SW 1271 (cell line): ENCODE results near the gene STPG2.
"Not testable (repeated sequence)": the region's sequence is repeated elsewhere in the genome, so short reads cannot be mapped to it uniquely, and the experiment has no call there.

Experiments
- DNase-seq, 2 experiments: peaks; one replicate each; lab custom pipeline; 2025; lab: John Stamatoyannopoulos, UW

STPG2 gene

DNA sequence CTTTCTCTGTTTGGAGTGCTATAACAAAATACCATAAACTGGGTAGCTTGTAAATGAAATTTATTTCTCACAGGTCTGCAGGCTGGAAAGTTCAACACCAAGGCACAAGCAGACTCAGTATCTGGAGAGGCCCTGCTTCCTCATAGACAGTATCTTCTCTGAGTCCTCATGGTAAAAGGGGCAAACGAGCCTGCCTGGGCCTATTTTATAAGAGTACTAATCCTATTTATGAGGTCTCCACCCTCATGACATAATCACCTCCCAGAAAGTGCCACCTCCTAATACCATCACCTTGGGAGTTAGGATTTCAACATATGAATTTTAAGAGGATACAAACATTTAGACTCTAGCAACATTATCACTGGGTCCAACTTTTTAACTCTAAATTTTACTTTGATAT lies 200.3 kb downstream of the STPG2 start:
- no peak for DNase-seq

DNA sequence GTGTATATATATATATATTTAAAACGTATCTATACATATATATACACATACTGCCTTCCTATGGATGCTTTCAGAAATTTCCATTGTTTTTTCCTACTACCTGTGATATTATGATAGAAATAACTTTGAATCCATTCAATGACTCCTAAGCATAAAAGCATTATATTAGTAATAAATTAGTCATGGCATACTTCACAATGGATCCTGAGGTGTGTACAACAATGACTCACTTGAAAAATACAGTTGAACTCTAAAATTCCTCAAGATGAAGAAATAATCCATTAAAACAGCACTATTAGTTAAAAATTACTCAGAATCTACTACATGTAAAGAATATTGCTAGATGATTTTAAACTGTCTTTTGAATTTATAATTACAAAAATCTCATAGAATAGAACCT lies 201.1 kb downstream of the STPG2 start:
- no peak for DNase-seq

DNA sequence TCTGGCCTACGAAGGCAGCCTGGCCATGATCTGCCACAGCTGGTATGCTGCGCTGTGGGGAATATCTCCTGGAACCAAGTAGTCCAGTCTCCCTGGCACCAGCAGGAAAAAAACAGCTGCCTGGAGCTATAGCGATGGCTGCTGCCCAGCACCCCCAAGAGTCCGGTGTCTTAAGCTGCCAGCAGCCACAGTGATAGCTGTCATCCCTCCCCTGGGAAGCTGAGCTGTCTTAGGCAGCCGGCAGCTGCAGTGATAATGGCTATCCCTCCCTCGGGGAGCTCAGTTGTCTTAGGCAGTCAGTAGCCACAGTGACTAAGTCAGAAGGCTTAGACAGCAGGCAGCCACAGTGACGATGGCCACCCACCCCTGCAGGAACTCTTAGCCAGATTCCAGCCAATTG lies 205.1 kb downstream of the STPG2 start:
- no peak for DNase-seq

DNA sequence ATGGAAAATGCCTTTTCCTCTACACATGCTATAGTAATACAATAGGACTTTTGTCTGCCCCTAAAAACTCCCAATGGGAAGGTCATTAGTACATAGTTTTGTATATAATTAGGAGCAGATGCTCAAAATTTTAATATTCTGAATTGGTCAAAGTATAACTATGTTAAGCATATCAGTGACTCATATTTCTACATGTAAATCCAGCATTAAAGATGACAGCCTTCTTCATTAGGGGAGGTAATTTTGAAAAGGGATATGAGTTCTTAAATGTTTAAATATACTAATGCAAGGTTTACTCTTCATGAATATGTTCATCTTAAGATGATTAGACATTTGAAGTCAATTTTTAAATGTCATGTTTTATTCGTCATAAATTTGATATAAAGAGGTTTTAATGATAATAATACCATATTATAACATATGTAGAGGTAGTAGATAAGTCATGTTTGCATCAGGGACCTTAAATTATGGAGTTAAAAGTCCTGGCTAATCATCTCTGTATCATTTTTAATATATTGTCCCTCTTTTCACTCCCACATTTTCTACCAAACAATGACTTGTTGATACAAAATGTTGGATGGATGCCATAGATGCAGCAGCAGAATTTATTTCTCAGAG lies 218.8 kb downstream of the STPG2 start:
- DNase-seq: no peak

DNA sequence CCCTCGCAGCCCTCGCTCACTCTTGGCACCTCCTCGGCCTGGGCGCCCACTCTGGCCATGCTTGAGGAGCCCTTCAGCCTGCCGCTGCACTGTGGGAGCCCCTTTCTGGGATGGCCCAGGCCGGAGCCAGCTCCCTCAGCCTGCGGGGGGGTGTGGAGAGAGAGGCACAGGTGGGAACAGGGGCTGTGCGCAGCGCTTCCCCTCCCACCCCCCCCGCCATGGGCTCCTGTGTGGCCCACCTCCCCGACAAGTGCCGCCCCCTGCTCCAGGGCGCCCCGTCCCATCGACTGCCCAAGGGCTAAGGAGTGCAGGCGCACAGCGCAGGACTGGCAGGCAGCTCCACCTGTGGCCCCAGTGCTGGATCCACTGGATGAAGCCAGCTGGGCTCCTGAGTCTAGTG lies 220.2 kb downstream of the STPG2 start:
- no peak for DNase-seq

DNA sequence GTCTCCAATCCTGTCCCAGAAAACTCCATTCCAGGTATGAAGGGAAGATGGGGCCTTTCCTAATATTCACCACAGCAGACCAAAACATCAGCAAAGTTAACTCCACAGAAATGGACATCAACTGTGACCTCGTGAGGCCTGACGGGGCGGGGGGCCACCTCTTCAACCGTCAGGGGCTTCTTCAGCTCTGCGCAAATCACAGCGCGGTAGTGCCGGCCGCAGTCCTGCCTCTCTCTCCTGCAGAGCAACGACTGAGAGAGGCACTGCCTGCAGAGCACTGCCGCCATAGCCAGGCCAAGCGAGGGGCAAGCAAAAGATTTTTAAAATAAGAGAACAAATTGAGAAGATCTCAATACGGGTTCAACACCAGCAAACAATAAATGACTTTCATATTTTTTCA lies 226.2 kb downstream of the STPG2 start:
- DNase-seq: no peak

DNA sequence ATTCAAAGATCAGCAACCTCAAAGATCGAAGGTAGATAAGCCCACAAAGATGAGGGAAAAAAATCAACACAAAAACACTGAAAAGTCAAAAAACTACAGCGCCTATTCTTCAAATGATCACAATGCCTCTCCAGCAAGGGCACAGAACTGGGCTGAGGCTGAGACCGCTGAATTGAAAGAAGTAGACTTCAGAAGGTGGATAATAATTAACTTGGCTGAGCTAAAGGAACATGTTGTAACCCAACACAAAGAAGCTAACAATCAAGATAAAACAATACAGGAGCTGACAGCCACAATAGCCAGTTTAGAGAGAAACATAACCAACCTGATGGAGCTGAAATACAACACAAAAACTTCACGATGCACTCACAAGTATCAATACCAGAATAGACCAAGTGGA lies 231.1 kb downstream of the STPG2 start:
- no peak for DNase-seq

DNA sequence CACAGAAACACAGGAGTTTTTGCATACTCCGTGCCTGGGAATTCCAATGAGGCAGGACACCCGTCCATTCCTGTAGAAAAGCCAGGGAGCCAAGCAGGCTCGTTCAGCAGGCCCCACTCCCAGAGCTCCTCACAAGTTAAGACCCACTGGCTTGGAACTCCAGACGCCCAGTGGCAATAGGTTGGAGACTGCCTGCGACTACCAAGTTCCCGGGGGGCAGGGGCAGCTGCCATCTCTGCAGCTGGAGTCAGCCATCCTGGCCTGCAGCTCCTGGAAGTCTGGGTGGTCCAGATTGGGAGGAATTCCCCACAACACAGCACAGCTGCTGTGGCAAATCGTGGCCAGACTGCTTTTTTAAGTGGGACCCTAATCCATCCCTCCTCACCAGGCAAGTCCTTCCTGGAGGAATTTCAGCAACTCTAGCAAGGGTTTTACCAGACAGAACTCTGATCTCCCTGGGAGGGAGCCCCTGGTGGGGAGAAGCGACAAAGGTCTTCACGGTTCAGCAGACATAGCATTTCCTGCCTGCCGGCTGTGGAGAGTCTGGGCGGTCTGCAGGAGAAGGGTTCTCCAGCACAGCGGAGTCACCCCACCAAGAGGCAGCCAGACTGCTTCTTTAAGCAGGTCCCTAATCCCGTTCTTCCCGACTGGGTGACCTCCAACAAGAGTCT lies 231.9 kb downstream of the STPG2 start:
- no peak for DNase-seq

DNA sequence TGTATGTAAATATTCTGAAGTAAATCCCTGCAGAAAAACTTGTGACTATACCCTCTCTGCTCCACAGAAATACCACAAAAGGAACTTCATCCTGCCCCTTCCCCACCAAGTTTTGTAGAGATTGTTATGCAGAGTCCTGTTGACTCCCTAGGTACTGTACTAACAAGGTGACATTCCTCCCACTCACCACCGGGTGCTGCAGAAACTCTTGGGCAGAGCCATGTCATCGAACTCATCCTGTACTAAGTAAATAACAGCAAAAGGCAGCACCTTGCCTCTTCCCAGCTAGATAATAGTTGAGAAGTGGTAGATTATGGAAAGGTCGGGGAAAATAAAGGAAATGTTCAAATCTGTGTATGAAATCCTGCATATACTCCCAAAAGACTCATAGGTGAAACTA lies 233.3 kb downstream of the STPG2 start:
- no peak for DNase-seq

DNA sequence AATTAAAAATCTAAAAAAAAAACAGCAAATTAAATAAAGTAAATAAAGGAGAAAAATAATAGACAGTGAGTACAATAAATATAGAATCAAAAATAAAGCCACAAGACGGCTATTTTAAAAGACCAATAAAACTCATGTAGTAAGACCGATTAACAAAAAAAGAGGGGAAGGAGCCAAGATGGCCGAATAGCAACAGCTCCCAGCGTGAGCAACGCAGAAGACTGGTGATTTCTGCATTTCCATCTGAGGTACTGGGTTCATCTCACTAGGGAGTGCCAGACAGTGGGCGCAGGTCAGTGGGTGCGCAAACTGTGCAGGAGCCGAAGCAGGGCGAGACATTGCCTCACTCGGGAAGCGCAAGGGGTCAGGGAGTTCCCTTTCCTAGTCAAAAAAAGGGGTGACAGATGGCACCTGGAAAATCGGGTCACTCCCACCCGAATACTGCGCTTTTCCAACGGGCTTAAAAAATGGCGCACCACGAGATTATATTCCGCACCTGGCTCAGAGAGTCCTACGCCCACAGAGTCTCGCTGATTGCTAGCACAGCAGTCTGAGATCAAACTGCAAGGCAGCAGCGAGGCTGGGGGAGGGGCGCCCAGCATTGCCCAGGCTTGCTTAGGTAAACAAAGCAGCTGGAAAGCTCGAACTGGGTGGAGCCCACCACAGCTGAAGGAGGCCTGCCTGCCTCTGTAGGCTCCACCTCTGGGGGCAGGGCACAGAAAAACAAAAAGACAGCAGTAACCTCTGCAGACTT lies 239.7 kb downstream of the STPG2 start:
- not testable (repeated sequence) for DNase-seq

DNA sequence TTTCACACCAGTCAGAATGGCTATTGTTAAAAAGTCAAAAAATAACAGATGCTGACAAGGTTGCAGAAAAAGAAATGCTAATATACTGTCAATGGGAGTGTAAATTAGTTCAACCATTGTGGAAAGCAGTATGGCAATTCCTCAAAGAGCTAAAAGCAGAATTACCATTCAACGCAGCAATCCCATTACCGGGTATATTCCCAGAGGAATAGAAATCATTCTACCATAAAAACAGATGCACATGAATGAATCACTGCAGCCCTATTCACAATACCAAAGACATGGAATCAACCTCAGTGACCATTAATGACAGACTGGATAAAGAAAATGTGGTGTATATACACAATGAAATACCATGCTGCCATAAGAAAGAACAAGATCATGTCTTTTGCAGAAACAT lies 243.0 kb downstream of the STPG2 start:
- DNase-seq: no peak

DNA sequence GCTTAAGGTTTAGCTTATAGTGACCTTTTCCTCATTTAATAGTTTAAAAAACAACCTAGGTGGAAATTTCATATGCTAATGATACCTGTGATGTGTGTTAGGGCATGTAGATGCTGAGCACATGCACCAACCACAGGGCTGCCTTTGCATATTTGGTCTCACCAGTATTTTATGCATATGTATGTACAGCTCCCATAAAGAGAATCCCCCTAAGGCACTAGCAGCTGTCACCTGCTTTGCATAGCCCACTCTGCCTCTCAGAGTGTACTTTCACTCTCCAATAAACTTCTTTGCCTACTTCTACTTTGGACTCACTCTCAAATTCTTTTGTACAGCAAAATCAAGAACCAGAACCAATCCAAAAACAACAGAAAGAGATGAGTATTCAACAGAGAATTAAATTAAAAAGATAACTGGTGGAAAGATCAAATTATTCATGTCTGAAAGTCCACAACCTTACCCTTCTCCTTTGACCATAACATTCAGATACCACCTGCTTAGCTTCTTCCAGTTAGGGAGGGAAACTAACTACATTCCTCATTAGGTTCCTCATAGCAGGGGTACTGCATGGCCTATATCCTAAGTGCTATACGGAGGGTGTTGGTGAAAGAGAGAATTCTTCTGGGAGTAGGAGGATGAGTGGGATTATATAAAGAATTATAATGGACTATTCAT lies 250.5 kb downstream of the STPG2 start:
- no peak for DNase-seq

DNA sequence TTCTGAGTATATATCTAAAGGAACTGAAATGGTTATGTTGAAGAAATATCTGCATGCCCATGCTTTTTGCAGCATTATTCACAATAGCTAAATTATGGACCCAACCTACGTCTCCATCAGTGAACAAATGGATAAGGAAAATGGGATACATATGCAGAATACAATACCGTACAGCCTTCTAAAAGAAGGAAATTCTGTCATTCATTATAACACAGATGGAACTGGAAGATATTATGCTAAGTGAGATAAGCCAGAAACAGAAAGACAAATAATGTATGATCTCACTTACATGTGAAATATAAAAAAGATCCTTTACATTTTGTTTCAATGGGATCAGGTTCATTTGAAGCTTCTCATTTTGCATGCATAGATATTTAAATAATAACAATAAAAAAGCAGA lies 263.3 kb downstream of the STPG2 start:
- DNase-seq: no peak

DNA sequence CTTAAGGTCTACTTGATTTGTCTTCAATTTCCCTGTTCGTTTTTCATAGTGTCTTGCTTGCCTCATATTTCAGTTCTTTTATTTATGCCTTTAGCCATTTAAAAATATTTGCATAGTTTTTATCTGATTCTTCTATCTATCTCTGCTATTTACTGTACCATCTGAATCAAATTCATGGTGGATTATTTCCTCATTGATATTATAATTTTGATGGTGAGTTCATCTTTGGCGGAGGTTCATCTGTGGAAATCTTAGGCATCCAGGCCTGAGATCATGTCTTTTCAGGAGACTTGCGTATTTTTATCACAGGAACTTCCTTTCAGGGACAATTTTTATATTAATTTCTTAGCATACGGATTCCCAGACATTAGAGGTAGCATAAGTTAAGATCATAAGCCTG lies 275.2 kb downstream of the STPG2 start:
- no peak for DNase-seq

DNA sequence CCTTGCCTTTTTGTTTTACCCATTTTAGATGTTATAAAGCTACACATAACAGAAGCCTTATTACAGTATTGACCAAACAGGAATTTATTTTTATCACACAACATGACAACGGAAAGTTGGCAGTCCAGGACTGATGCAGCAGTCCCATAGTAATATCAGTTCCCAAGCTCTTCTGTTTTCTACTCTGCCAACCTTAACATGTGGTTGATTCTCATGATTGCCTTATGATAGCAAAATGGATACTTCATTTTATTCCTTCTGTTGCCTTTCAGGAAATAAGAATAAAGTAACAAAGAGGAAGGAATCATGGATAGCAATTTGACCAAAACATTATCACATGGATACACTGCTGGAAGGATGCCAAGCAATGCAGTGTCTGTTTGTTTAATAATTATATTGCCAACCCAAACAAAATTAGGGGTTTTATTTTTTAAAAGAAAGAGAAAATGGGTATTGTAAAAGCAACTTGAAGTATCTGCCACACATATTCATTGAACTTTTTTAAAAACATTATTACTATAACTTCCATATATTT lies 275.7 kb downstream of the STPG2 start:
- no peak for DNase-seq

DNA sequence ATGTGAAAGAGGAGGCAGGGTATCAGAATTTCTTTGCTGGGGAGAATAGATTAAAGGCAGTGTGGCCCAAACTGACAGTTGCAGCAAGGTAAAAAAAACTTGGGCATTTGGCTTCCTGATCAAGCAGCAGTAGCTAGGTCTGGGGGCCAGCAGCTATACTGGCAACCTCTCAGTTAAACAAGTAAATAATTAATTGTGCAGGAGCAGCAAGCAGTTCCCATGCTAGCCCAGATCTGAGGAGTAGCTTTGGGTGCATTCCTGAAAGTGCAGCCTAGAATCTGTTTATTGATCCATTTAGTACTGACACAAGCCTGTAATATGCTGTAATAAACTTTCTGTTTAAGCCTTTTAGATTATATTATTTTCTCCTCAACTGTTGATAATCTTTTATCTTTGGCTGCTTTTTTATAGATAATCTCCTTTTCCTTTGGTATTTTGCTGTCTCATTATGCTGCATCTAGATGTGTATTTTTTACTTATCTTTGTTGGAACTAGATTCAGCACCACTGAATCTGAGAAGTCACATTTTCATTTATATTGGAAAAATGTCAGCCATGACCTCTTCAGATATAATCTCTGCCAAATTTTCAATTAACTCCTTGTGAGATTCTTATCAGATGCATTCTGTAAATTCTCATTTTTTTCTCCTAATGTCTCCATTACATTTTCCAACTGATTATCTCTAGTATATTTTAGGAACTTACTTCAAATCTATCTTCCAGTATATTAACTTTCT lies 276.3 kb downstream of the STPG2 start:
- no peak for DNase-seq

DNA sequence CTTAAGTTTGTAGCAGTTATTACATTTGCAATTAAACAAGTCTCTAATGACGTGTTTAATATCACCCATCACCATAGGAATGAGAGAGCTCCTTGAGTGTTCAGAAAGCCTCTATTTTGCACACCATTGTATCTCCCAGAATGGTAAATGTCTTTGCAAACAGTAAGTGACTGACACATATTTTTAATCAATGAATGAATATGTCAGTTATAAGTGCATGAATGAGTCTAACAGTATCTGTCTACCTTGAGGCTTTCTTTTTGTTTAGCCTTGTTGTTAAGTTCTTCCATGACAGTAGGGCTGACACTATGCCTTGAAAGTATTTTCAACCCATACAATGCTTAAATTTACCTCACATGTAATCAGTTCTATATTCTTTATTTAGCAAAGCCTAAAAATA lies 292.2 kb downstream of the STPG2 start:
- no peak for DNase-seq

DNA sequence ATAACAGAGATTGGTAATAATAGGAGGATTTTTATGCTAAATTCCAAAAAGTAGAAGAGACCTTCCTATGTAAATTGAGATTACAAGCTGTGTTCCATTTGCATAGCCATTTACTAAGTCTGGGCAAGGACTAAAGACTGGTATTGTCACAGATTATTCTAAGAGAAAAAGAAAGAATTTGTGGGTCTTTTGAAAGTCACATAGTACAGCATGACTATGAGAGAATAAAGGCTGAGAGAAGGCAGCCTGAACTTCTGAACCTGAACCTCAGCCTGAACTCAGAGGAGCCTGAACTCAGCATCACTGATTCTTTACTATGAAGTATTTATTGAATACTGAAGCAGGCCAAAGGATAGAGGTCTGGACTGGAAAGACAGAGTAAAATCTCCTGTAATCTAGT lies 297.5 kb downstream of the STPG2 start:
- DNase-seq: no peak

DNA sequence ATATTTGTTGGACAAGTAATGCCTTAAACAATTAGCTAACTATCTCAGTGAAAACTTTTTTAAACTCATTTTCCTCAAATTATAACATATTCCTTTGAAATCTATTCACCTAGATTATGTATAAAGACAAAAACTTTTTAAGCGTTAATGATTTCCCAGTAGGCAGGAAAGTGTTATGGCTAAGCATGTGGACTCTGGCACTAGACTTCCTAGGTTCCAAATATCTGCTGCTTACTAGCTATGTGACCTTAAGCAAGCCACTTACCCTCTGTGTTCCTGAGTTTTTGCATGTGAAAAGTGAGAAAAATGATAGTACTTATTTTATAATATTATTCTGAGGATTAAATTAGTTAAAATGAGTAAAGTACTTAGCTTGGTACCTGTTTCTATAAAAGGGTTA lies 301.8 kb downstream of the STPG2 start:
- no peak for DNase-seq

DNA sequence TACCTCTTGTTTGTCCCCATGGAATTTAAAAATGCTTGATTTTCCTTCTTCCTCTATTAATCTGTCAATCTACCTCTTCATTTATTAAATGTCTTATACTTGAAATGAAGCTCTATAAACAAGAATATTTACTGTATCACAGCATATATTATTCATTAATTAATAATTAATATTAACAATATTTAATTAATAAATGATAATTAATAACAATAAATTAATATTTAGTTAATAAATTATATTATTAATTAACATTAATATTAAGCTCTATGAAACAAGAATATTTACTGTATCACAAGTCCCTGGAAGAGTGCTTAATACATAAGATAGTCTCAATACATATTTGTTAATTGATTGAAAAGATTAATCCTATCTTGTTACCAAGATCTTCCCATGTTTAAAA lies 306.6 kb downstream of the STPG2 start:
- DNase-seq: no peak

DNA sequence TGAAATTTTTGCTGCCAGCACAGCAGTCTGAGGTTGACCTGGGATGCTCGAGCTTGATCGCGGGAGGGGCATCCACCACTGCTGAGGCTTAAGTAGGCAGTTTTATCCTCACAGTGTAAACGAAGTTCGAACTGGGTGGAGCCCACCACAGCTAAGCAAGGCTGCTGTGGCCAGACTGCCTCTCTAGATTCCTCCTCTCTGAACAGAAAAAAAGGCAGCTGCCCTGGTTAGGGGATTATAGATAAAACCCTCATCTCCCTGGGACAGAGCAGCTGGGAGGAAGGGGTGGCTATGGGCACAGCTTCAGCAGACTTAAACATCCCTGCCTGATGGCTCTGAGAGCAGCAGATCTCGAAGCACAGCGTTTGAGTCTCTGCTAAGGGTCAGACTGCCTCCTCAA lies 314.6 kb downstream of the STPG2 start:
- DNase-seq: no peak

DNA sequence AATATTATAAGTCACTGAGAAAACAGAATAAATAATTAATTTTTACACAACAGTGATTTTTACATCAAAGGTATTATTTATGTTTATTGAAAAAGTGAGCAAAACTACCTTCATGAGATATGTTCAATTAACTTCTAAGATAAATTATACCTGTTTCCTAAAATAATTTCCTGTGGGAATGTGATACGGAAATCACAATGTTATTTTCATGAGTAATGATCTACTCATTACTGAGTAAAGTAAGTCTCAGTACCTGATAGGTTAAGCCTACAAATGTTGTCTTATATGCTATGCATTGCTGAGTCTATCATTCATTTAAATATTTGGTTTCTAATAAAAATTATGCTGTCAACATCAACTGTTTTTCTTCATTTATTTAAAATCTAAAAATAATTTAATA lies 324.0 kb downstream of the STPG2 start:
- no peak for DNase-seq
